Ascending aorta (tissue), 2 donors: Measurements from ENCODE around the gene RCSD1. TPM values are rescaled to one million over a fixed set of nuclear protein-coding genes. Genes with fewer than 3 reads are reported as not detected.

Source experiments
- DNase-seq, 2 donors: peaks; one replicate each; pipeline ENCODE4 v3.0.0-alpha.2; 2019; ENCODE audit warnings: low spot score in 2 of 2
- H3K27ac ChIP-seq, 2 donors: fragments of 200-600 bp; sonication (generic); one replicate each; pipeline ENCODE4 v1.5.1; 2016 to 2017; ENCODE audit warnings: mild to moderate bottlenecking in 1 of 2
- H3K27me3 ChIP-seq: fragments of 200-600 bp; sonication (generic); one replicate; pipeline ENCODE4 v1.5.1; 2017
- H3K36me3 ChIP-seq, 2 donors: fragments of 200-600 bp; sonication (generic); one replicate each; pipeline ENCODE4 v1.5.1; 2016
- H3K4me1 ChIP-seq, 2 donors: fragments of 200-600 bp; sonication (generic); one replicate each; pipeline ENCODE4 v1.5.1; 2016 to 2017; ENCODE audit warnings: mild to moderate bottlenecking in 1 of 2
- H3K4me3 ChIP-seq, 2 donors: fragments of 200-600 bp; sonication (generic); one replicate each; pipeline ENCODE4 v1.5.1; 2016 to 2017; ENCODE audit warnings: mild to moderate bottlenecking in 1 of 2
- H3K9me3 ChIP-seq, 2 donors: fragments of 200-600 bp; sonication (generic); one replicate each; pipeline ENCODE4 v1.5.1; 2016
- intact Hi-C: fragments of 100-400 bp; cut with DNase I; formaldehyde crosslinking; loops from one replicate; pipeline ENCODE4 v1.15.1; 2023
- total RNA-seq: library from RNA; depleted of rRNA; stranded (reverse); fragments of >200 nt; gene quantifications from one replicate; pipeline ENCODE4 v1.1.0, GENCODE V29; 2016
- TF ChIP-seq, protein P1 (sequence below), 3 experiments: fragments of 200-600 bp in 2 of 3; fragments of 450-650 bp in 1 of 3; sonication (generic) in 2 of 3; IDR thresholded peaks; one replicate each; pipeline ENCODE4 v1.5.1; 2016 to 2019; ENCODE audit warnings: antibody characterized with exemption in 3 of 3, mild to moderate bottlenecking in 1 of 3, moderate library complexity in 1 of 3

RCSD1 gene
- total RNA-seq, 1 donor from 2014 or later, result 36.8 TPM

DNA sequence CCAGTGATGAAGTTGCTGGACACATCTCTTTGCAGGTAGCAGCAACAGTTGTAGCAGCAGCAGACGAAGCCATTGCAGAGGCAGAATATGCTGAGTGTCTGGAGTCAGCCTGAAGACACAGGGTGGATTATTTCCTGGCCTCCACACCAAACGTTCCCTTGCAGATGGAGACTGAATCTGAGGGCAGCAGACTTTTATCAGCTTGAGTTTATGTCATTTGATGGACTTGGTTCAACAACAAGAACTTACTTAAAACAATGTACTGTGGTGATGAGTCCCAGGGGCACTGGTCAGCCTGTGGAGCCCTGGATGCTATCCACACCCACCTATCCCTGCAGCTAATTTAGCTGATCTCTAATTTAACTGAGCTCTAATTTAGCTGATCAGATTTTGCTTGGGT, 74.7 kb downstream of the RCSD1 start:
- H3K4me3 ChIP-seq, result no peak overlapping the region
- H3K4me1 ChIP-seq, result no peaks in the 10 kb centered on the region
- H3K27me3 ChIP-seq, result no peaks in the 10 kb centered on the region
- no peak overlapping the region for H3K27ac ChIP-seq
- intact Hi-C loops, result no loop called here
- H3K36me3 ChIP-seq, result no peaks in the 10 kb centered on the region
- TF ChIP-seq, protein P1, sequence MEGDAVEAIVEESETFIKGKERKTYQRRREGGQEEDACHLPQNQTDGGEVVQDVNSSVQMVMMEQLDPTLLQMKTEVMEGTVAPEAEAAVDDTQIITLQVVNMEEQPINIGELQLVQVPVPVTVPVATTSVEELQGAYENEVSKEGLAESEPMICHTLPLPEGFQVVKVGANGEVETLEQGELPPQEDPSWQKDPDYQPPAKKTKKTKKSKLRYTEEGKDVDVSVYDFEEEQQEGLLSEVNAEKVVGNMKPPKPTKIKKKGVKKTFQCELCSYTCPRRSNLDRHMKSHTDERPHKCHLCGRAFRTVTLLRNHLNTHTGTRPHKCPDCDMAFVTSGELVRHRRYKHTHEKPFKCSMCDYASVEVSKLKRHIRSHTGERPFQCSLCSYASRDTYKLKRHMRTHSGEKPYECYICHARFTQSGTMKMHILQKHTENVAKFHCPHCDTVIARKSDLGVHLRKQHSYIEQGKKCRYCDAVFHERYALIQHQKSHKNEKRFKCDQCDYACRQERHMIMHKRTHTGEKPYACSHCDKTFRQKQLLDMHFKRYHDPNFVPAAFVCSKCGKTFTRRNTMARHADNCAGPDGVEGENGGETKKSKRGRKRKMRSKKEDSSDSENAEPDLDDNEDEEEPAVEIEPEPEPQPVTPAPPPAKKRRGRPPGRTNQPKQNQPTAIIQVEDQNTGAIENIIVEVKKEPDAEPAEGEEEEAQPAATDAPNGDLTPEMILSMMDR (IDR thresholded peaks at IDR 0.05), result no peak
- no peaks in the 10 kb centered on the region for H3K9me3 ChIP-seq
- no peak for DNase-seq

DNA sequence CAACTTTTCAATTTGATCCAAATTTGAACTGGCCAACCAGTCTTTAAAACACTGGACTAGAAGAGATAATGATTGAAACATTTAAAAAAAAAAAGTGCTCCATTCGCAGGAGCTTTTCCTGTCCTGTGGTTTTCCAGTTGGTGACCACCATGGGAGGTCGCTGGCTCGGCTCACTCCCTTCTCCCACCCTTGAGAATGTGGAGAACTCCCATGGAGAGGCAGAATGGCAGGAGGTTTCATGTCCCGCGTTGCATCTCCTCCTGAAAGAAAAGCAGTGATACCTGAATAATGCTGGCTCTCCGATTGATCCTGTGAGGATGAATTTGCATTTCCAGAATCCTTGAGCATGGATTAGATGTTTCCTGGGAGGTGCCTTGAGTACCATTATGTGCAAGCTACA, 75.2 kb downstream of the RCSD1 start:
- H3K36me3 ChIP-seq, result no peaks in the 10 kb centered on the region
- no peak overlapping the region for H3K4me3 ChIP-seq
- no peak overlapping the region for H3K27ac ChIP-seq
- TF ChIP-seq, protein P1 (IDR thresholded peaks at IDR 0.05), result no peak
- no peak for DNase-seq
- no peaks in the 10 kb centered on the region for H3K27me3 ChIP-seq
- no peaks in the 10 kb centered on the region for H3K9me3 ChIP-seq
- no peaks in the 10 kb centered on the region for H3K4me1 ChIP-seq
- intact Hi-C loops, result no loop called here

DNA sequence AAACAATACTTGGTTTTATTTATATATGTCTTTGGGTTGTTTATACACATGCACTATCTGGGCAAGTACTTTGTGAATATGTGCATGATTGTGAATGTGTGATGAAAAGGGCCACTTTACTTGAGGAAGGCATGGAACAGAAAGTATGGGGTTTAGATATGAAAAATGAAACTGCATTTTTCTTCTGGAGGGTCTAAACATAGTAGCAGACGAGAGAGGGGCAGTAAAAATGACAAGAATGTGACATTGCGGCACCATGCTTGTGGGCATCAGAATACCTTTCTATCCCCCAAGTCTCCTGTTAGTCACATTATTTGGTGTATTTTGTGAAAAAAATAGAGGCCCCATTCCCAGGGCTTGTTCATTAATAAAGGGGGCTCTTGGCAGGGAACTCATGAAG, 76.3 kb downstream of the RCSD1 start:
- Histone ChIP-seq H3K4me1 (peaks cover 0 to 4% of the 10 kb centered on the region in 2 donors), H3K27ac (no peak overlapping the region), H3K4me3 (no peak overlapping the region), H3K9me3 (no peaks in the 10 kb centered on the region), H3K27me3 (no peaks in the 10 kb centered on the region), H3K36me3 (no peaks in the 10 kb centered on the region)
- intact Hi-C loops, result no loop called here
- TF ChIP-seq, protein P1 (IDR thresholded peaks at IDR 0.05), result no peak
- DNase-seq, result no peak

DNA sequence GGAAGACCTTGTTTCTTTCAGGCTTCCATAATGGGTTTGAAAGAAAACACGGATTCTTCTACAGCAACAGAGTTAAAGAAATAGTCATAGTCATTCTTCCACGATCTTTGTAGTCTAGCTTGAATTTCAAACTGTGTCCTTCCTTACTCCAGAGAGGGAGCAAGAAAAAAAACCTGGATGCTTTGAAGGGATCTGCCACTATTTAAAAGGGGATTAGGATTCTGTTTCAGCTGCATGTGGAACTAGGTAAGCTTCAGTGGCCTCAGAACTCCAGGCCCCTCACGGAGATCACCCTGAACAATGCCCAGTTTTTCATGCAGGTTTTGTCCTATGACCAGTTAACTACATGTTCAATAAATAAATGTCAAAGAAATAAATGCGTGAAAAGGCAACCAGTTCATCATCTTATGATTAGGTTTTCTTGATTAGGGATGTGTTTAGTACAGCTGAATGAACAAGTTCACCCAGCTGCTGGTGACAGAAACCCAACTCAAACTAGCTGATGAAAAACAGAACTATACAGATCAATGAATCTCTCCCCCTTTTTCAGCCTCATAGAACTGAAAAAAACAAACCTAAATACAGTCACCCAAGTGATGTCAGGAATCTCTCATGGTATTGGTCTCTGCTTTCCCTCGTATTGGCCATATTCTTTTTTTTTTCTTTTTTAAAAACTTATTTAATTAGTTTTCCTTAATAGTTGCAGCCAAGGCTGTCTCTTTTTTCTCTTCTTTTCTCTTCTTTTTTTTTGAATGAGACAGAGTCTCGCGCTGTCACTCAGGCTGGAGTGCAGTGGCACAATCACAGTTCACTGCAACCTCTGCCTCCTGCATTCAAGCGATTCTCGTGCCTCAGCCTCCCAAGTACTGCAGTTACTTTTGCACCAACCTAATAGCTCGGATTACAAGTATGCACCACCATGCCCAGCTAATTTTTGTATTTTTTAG, 77.2 kb downstream of the RCSD1 start:
- no peak overlapping the region for H3K4me3 ChIP-seq

DNA sequence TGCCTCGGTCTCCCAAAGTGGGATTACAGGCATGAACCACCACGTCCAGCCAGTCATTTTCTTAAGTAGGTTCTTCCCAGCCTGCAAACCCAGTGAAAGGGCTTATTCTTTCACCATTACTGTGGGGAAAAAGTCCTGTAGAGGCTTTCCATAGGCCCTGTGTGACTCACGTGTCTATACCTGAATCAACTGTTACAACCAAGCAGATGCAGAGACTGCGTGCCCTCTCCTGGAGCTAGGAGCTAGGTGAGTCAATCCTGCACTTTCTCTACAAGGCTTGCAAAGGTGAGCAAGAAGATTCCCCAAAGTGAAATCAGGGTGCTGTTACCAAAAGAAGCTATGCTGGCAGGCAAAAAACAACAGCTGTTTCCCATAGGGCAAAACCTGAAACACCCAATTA, 77.9 kb downstream of the RCSD1 start:
- intact Hi-C loops, result no loop called here
- TF ChIP-seq, protein P1 (IDR thresholded peaks at IDR 0.05), result no peak
- Histone ChIP-seq H3K27me3 (no peaks in the 10 kb centered on the region), H3K36me3 (no peaks in the 10 kb centered on the region), H3K4me1 (peaks cover 0 to 5% of the 10 kb centered on the region in 2 donors), H3K4me3 (no peak overlapping the region), H3K27ac (no peak overlapping the region), H3K9me3 (no peaks in the 10 kb centered on the region)
- no peak for DNase-seq

More for the DNA sequence above, 77.2 kb downstream of the RCSD1 start:
- intact Hi-C loops, result no loop called here
- no peaks in the 10 kb centered on the region for H3K36me3 ChIP-seq
- TF ChIP-seq, protein P1 (IDR thresholded peaks at IDR 0.05), result no peak
- no peaks in the 10 kb centered on the region for H3K27me3 ChIP-seq
- peaks cover 0 to 5% of the 10 kb centered on the region in 2 donors for H3K4me1 ChIP-seq
- DNase-seq, result no peak
- H3K9me3 ChIP-seq, result no peaks in the 10 kb centered on the region
- no peak overlapping the region for H3K27ac ChIP-seq
